CD4-positive, alpha-beta T cell treated with Interleukin-2 at 100 ng/mL for 4 hours (primary cell): ENCODE data around the gene TBC1D21.

ENCODE experiments used
- DNase-seq: peaks from one replicate; pipeline ENCODE4 v3.0.0-alpha.2; 2020; ENCODE audit warnings: low spot score

TBC1D21 gene

GRCh38 chr15:73862276-73862675, 11.1 kb upstream of the TBC1D21 start:
- DNase-seq = no peak

DNA sequence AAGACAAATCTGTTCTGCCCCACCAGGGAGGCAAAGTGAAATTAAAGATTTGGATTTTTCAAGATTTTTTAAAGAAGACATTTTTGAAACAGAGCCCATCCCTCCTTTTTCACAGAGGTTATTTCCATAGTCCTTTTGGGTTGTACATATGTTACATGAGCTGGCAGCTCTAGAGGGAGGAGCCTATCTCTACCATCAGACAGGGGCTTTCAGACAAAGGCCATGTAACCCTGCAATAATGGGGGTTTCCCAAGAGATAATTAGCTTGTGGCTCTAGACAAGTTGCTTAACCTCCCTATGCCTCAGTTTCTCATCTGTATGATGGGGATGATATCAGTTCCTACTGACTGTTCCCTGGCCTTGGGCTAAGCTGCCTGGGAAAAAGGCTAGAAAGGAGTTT, 8.0 kb upstream of the TBC1D21 start:
- no peak for DNase-seq

GRCh38 chr15:73865904-73866303, 7.5 kb upstream of the TBC1D21 start:
- no peak for DNase-seq

DNA sequence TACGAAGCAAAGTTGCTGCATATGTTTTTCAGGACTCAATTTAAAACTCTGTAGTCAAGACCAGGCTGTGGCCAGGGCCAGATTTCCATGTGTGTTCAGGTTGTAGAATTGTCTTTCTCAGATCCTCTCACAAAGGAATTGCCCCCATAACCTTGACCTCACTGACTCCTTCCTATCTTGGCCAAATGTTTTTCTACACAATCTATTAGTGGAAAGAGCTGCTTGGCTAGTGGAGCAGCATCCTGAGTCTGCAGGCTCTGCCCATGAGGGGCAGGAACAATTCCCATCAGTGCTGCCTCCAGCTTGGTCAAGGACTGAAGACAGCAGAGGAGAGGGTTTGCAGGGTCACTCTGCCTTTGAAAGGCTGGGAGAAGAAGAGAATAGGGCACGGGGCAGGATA, 6.9 kb upstream of the TBC1D21 start:
- DNase-seq = no peak

DNA sequence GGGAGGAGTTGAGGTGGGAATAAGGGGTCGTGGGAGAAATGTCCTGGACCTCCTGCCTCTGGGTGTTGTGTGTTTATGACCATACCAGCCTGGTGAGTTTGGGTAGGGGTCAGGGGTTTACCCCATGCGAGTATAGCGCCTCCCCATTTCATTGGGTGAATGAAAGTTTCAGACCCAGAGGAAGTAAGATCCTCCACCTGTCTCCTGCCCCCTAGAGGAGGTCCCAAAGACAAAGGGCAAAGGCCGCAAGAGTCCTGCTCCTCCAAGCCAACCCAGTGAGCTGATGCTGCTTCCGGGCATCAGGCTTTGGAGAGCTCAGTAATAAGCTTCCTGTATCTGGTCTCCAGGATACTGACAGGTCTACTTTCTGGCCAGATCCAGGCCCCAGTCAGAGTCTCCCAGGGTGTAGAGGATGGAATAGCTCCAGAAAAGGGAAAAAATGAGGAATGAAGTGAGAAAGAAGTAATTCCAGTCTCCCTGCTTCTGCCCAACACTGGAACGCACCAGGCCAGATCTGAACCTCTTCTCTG, 6.4 kb upstream of the TBC1D21 start:
- DNase-seq = no peak

GRCh38 chr15:73867426-73867825, 5.9 kb upstream of the TBC1D21 start:
- no peak for DNase-seq

- no peak for DNase-seq
These were observed 5.4 kb upstream of the TBC1D21 start for GRCh38 chr15:73867956-73868355.

DNA sequence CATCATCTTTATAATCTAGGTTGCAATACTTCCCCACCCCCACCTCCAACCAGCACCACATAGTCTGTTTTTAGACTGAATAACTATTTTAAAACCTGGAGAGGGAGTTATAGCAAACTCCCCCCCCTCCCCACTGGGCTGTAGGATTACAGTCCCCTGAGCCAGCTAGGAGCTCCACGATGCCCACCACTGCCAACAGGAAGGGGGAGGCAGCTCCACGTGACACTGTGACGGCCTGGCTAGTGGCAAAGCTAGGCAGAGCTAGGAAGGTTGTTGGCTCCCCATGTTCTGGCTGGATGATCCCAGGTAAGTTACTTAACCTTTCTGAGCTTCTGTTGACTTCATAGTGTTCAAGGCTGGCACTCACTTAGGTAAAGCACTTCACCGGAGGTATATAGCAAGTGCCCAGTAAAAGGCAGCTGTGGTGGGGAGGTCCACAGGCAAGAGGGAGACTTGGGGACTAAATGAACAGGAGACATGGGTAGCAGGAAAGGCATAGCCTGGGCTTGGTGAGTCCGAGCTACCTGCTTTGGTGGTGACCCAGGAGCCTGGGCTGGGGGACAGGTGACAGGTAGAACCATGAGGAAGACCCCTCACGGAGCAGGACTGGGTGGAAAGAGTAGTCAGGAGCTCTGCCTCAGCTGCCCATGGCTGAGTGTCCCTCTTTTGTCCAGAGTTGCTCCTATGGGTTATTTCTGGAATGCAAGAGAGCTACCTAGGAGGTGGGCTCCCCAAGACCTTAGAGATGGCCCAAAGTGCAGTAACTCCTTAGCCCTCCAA, 4.0 kb upstream of the TBC1D21 start:
- DNase-seq = no peak

GRCh38 chr15:73870700-73871408, 2.5 kb upstream of the TBC1D21 start:
- DNase-seq = no peak

- DNase-seq = no peak
These were observed 1.0 kb upstream of the TBC1D21 start for GRCh38 chr15:73872346-73872745.

GRCh38 chr15:73873889-73874511, 636 bp downstream of the TBC1D21 start:
- peak; percentile 53 for DNase-seq

DNA sequence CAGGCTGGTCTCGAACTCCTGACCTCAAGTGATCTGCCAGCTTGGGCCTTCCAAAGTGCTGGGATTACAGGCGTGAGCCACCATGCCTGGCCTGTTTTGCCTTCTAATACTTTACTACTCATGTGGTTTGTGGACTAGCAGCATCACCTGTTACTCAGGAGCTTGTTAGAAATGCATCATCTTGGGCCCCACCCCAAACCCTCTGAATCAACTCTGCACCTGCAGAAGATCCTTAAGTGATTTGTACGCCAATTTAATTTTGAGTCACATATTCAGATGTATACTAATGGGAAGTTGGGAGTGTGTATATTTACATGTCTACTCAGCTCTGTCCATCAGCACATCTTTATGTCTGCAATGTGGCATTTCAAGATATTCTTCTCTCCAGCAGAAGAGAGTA, 6.1 kb downstream of the TBC1D21 start:
- DNase-seq = no peak

- DNase-seq = no peak
These were observed 8.4 kb downstream of the TBC1D21 start for GRCh38 chr15:73881579-73882320.

DNA sequence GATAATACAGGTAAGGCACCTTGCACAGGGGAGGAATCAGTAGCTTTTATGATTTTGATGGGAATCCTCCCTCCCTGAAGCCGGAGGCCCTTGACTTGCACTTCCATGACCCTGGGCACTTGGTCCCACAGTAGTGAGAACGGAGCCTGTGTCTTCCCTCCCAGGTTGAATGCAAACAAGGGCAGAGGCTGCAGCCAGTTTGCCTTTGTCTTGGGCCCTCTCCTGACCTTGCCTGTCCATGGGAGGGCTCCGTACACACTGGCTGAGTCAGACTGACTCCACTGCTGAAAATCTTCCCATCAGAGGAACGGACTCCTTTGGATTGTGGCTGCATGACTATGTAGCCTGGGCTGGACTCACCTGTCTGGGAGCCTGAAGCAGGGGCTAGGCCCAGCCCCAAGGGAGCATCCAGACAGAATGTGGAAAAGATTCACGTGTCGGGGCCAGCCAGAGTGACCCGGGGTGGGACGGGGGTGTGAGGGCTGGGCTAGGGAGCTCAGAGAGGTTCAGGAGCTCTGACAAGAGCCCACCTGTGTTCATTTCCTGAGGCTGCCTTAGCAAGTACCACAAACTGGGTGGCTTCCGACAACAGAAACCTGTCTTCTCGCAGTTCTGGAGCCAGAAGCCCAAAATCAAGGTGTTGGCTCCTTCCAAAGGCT, 9.5 kb downstream of the TBC1D21 start:
- no peak for DNase-seq

GRCh38 chr15:73884159-73884558, 10.8 kb downstream of the TBC1D21 start:
- no peak for DNase-seq

DNA sequence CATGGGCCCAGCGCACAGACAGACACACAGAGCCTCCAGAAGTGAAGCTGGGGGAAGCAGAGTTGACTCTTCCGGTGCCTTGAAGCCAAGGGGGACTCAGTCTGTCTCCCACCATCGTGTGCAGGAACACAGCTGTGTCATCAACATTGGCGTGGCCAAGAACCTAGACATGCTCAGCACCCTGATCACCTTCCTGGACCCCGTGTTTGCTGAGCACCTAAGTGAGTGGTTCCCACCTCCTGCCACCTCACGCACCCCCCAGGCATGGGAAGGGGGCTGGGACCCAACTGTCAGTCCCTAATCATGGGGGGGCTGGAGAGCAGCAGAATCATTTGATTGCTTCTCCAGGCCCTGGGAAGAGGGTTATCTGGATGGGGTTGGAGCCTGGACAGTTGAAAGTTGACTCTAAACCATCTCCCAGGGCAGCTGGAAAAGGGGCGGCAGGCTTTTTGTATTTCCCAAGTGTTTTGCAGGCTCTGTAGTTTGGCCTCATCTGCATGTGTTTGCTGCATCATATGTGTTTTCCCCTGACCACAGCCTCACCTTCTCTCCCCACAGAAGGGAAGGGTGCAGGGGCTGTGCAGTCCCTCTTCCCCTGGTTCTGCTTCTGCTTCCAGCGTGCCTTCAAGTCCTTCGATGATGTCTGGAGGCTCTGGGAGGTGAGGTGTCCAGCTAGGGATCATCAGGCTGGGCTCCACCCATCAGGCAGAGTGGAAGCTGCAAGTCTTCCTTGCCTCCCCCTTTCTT, 12.8 kb downstream of the TBC1D21 start:
- no peak for DNase-seq

DNA sequence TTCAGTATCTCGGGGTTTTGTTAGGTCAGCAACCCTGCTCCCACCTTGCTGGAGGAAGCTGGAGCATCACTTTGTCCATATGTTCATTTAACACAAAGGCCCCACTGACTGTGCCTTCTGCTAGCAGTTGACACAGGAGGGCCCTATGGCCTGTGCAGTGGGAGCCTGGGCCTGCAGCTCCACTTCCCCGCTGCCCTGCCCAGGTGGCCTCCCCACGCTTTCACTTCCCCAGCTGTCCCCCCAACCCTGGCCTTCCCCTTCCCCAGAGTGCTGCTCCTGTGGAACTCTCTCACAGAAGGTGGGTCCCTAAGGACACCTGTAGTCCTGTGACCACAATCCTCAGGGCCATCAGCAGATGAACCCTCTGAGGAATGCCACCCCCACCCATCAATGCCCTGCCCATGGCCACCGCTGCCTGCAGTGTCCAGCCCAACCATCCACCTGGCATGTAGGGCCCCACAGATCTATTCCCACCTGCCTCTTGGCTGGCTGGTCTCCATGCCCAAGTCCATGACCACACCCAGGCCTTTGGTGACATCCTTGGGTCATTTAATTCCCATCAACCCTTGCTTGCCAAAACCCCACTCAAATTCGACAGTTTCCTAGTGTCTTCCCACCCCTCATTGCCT, 13.5 kb downstream of the TBC1D21 start:
- no peak for DNase-seq

DNA sequence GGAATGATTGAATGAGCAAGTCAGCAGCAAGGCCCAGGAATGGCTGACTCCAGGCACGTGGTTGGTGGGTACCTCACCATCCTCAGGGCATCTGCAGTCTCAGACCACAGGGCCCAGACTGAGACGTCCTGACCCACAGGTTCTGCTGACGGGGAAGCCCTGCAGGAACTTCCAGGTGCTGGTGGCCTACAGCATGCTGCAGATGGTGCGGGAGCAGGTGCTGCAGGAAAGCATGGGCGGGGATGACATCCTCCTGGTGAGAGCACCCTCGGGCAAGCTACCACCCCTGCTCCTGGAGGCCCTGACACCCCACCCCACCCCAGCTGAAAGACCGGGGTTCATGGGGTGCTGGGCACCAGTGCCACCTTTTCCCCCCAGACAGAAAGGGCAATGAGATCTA, 14.1 kb downstream of the TBC1D21 start:
- DNase-seq = no peak

GRCh38 chr15:73888224-73889041, 15.1 kb downstream of the TBC1D21 start:
- DNase-seq = no peak
